ENCODE measurements around the gene TSEN15.

GRCh38 chr1:184114818-184115398, 63.4 kb downstream of the TSEN15 start:
- no peak for TF ChIP-seq ETS1 (IDR thresholded peaks at IDR 0.05)
- TF ChIP-seq CTCF (conservative IDR thresholded peaks at IDR 0.05; ENCODE audit: low read depth in 2 of 2), result no peak
- TF ChIP-seq EZH2phosphoT487 (IDR thresholded peaks at IDR 0.05; ENCODE audit: unreplicated experiment), result no peak
- TF ChIP-seq POLR2AphosphoS5 (IDR thresholded peaks at IDR 0.05; ENCODE audit: low read depth), result no peak
- no peak for TF ChIP-seq JUNB (IDR thresholded peaks at IDR 0.05; ENCODE audit: unreplicated experiment)
- TF ChIP-seq NANOG (IDR thresholded peaks at IDR 0.05; ENCODE audit: borderline replicate concordance), result no peak
- no peak for TF ChIP-seq ZNF114 (CRISPR knock-in tag; IDR thresholded peaks at IDR 0.05)
- TF ChIP-seq REST (IDR thresholded peaks at IDR 0.05; ENCODE audit: unreplicated experiment), result no peak
- no peak for TF ChIP-seq EZH2 (IDR thresholded peaks at IDR 0.05; ENCODE audit: low read depth, unreplicated experiment)
- no peak for TF ChIP-seq CREB1 (CRISPR knock-in tag; IDR thresholded peaks at IDR 0.05; ENCODE audit: low read depth)
- no peak for TF ChIP-seq ZNF331 (CRISPR knock-in tag; IDR thresholded peaks at IDR 0.05; ENCODE audit: low read depth)

Measured in GM23338 (cell line).